Activated naive CD4-positive, alpha-beta T cell treated with anti-CD3 and anti-CD28 coated beads for 36 hours (primary cell): Measurements from ENCODE around the gene HPCAL1. TPM values are rescaled to one million over a fixed set of nuclear protein-coding genes. Genes with fewer than 3 reads are reported as not detected.

Source experiments
- CTCF ChIA-PET: fragments of 350-600 bp; sonication (Branson Sonifier 250); formaldehyde crosslinking; loops from one replicate; lab custom pipeline; 2021; ENCODE audit warnings: antibody characterized with exemption; lab: Charles Lee
- DNase-seq: peaks from one replicate; pipeline ENCODE4 v3.0.0-alpha.2; 2020
- H3K27ac Mint-ChIP-seq: one replicate; pipeline ENCODE4 v1.8.0; 2021; ENCODE audit warnings: mild to moderate bottlenecking, mixed read lengths
- H3K27me3 Mint-ChIP-seq: one replicate; pipeline ENCODE4 v1.8.0; 2021; ENCODE audit warnings: low read depth, mixed read lengths
- H3K36me3 Mint-ChIP-seq: one replicate; pipeline ENCODE4 v1.8.0; 2021; ENCODE audit warnings: low read depth, mixed read lengths
- H3K4me1 Mint-ChIP-seq: one replicate; pipeline ENCODE4 v1.8.0; 2021; ENCODE audit warnings: low read depth, mixed read lengths
- H3K4me3 Mint-ChIP-seq: one replicate; pipeline ENCODE4 v1.8.0; 2021; ENCODE audit warnings: mild to moderate bottlenecking, moderate library complexity, mixed read lengths
- H3K9me3 Mint-ChIP-seq: one replicate; pipeline ENCODE4 v1.8.0; 2021; ENCODE audit warnings: mixed read lengths
- intact Hi-C: fragments of 100-400 bp; cut with micrococcal nuclease; formaldehyde crosslinking; loops from one replicate; pipeline ENCODE4 v1.15.1; 2023
- total RNA-seq, 2 experiments: library from RNA; stranded (reverse); gene quantifications; one replicate each; pipeline ENCODE4 v1.2.3, GENCODE V29; 2021

Gene HPCAL1
- total RNA-seq, 2 experiments from 2014 or later, result 71.4 to 73.8 TPM

DNA sequence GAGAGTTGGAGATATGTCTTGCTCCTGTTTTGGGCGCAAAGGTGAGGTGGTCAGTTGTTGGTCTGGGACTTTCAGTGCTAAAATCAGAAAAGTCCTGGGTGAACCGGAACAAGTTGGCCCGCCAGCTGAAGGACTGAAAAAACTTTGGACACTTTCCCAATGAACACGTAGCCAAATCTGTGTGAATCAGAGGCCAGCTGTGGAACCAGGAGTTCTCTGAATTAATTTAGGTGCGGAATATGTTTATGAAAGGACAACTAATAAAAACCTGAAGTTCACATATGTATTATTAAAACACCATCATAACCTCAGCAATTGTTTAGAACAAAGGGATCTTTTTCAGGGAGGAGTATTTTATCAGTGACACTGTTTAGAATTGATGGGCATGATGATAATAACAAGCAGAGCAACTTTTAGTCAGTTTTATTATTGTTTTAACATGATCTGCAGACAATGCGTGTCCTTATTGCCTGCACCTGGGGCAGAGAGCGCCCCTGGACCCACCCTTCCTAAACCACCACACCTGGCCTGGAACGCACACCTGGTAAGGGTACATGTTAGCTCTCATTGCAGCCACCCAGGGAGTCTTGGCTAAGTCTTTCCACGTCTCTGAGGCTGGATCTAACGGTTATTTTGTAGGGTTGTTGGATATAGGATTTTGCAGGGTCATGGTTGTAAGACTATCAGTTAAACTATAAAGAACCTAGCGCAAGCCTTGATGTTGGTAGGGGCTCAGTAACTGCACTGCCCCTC, 155.3 kb downstream of the HPCAL1 start:
- no peak for DNase-seq
- Mint-ChIP-seq H3K9me3 (no peaks in the 10 kb centered on the region), H3K27ac (no peak overlapping the region), H3K4me3 (no peak overlapping the region), H3K36me3 (no peaks in the 10 kb centered on the region), H3K4me1 (peaks cover 3% of the 10 kb centered on the region), H3K27me3 (no peaks in the 10 kb centered on the region)
- CTCF ChIA-PET, result no interaction called here
- intact Hi-C loops, result no loop called here

DNA sequence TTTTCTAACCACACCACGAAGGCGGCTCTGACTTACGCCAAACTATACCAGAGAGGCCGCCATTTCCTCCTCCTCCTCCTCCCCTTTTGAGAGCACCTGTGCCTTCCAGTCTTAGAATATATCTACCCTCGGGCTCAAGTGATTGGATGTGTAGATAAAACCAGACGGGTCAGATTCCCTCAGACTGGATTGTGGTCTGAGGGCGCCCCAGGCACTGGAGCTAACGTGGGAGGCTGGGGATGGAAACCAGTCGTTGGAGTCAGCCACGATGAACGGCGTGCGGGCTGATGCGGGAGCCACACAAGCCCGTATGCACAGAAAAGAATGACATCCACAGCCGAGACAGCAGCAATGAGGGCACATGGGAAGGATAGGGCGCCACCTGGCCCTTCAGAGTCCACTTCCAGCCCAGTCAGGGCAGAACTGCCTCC, 157.7 kb downstream of the HPCAL1 start:
- CTCF ChIA-PET, result no interaction called here
- no peak overlapping the region for H3K27ac Mint-ChIP-seq
- intact Hi-C loops, result no loop called here

DNA sequence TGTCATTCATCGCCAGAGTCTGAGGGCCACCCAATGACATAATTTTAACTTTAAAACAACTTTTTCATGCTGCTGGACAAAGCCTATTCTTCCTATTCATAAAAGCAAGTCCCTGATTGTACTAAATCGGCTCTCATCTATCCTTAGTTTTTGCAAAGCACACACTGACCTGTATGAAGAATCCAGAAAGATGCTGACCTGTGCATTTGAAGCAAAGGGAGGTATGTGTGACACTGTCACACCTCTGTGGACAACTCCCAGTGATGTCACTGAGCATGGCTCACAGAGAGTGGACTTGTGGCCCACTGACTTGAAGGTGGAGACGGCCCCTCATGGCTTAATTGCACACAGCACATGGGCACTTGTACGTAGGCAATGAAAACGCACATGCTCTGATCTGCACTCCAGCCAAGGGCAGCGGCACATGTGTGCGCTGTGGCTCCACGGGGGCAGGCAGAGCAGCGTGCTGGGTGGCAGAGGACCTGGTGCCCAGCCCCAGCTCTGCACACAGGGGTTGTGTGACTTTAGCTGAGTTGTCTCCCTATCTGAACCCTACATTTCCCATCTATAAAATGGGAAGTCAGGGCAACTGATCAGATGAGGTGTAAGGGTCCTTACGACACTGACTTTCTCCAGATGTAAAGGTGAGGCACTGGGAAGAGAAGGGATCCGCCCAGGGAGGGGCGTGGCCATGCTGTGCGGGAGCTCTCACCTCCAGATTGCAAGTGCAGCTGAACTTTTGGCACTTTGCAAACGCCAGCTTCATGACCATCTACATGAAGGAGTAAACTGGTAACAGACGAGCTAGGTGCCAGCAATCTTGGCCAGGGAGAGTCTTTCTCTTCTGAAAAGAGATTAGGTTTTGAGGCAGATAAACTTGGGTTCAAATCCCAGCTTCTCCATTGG, 159.7 kb downstream of the HPCAL1 start:
- Mint-ChIP-seq H3K27me3 (no peaks in the 10 kb centered on the region), H3K4me3 (no peak overlapping the region), H3K36me3 (no peaks in the 10 kb centered on the region), H3K4me1 (no peaks in the 10 kb centered on the region), H3K27ac (no peak overlapping the region), H3K9me3 (no peaks in the 10 kb centered on the region)
- intact Hi-C loops, result no loop called here
- CTCF ChIA-PET, result interaction anchor here (0.5 kb wide), 1 partner anchor 12 kb away, joined by 5 read pairs; no protein-coding TSS in a partner anchor
- DNase-seq, result no peak

More for the DNA sequence above, 157.7 kb downstream of the HPCAL1 start:
- H3K27me3 Mint-ChIP-seq, result no peaks in the 10 kb centered on the region
- no peaks in the 10 kb centered on the region for H3K36me3 Mint-ChIP-seq
- no peaks in the 10 kb centered on the region for H3K4me1 Mint-ChIP-seq
- no peaks in the 10 kb centered on the region for H3K9me3 Mint-ChIP-seq
- H3K4me3 Mint-ChIP-seq, result no peak overlapping the region
- no peak for DNase-seq

DNA sequence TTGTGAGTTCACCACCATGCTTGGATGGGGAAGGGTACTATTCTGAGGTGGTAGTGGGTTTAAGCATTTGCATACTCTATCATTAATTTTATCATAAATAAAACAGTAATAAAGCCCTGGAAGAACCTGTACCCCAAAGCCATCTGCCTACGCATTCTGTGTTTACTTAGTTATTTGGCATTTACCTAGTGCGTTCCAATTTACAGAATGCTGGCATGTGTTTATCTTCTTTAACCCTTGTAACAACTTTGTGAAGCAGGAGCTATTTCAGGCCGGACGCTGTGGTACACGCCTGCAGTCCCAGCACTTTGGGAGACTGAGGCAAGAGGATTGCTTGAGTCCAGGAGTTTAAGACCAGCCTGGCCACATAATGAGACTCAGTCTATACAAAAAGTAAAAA, 163.2 kb downstream of the HPCAL1 start:
- DNase-seq, result no peak
- no peaks in the 10 kb centered on the region for H3K36me3 Mint-ChIP-seq
- no peaks in the 10 kb centered on the region for H3K27me3 Mint-ChIP-seq
- no peaks in the 10 kb centered on the region for H3K4me1 Mint-ChIP-seq
- no peak overlapping the region for H3K4me3 Mint-ChIP-seq
- intact Hi-C loops, result no loop called here
- H3K27ac Mint-ChIP-seq, result no peak overlapping the region
- H3K9me3 Mint-ChIP-seq, result no peaks in the 10 kb centered on the region
- CTCF ChIA-PET, result no interaction called here

DNA sequence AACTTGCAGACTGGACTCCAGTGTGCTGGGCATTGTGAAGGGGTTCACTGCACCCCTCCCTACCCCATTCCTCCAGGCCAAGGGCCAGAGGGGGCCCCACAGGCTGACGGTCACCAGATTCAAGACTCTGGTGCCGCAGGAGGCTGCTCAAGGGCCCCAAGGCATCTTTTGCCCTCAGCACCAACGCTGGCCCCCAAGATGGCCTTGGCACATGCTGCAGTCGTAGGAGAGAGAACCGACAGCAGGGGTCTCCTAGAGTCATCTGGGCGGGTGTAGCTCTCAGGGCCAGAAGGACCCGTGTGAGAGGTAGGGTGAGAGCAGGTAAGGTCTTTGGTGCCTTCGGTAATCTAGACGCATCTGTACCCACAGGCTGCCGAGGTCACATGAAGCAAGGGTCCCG, 164.1 kb downstream of the HPCAL1 start:
- Mint-ChIP-seq H3K9me3 (no peaks in the 10 kb centered on the region), H3K4me1 (no peaks in the 10 kb centered on the region), H3K4me3 (no peak overlapping the region), H3K27me3 (no peaks in the 10 kb centered on the region), H3K36me3 (no peaks in the 10 kb centered on the region), H3K27ac (no peak overlapping the region)
- intact Hi-C loops, result no loop called here
- DNase-seq, result no peak
- CTCF ChIA-PET, result no interaction called here

DNA sequence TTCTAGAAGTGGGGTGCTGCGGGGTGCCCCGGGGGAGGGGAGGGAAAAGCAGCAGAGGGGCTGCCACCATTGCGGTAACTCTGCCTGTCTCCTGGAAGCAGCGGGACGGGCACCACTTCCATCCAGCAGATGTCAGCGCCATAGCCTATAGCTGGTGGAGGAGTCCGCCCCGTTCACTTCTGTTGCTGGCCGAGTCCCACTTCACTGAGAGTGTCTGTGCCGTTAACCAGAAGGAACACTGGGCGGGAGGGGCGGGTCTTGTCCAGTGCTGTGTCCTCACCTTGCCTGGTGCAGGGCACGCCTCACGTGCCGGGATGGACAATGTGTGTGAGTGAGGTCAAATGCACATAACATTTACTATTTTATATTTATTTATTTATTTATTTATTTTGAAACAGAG, 164.7 kb downstream of the HPCAL1 start:
- Mint-ChIP-seq H3K27me3 (no peaks in the 10 kb centered on the region), H3K9me3 (no peaks in the 10 kb centered on the region), H3K4me3 (no peak overlapping the region), H3K4me1 (no peaks in the 10 kb centered on the region), H3K27ac (no peak overlapping the region), H3K36me3 (no peaks in the 10 kb centered on the region)
- intact Hi-C loops, result no loop called here
- CTCF ChIA-PET, result no interaction called here
- no peak for DNase-seq

DNA sequence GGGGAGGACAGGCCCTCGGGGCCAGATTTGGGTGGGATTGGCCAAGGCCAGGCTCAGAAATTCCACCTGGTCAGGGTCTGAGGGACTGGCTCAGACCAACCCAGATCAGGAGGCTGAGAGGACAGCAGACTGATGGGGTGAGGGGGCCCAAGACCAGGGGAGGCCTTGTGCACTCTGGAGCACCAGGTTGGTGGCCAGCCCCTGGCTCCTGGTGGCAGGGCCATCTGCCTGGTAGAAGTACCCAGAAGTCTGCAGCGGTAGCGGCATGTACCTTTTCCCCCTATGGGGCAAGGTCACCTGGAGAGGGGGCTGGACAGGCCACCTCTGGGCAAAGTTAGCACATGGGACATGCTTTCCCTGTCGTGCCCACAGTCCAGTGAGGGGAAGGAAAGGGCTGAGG, 166.6 kb downstream of the HPCAL1 start:
- Mint-ChIP-seq H3K36me3 (no peaks in the 10 kb centered on the region), H3K9me3 (no peaks in the 10 kb centered on the region), H3K4me3 (no peak overlapping the region), H3K27ac (no peak overlapping the region), H3K4me1 (no peaks in the 10 kb centered on the region), H3K27me3 (no peaks in the 10 kb centered on the region)
- CTCF ChIA-PET, result interaction anchor here (0.5 kb wide), 1 partner anchor 123 kb away, joined by 3 read pairs; no protein-coding TSS in a partner anchor
- intact Hi-C loops, result no loop called here
- no peak for DNase-seq

DNA sequence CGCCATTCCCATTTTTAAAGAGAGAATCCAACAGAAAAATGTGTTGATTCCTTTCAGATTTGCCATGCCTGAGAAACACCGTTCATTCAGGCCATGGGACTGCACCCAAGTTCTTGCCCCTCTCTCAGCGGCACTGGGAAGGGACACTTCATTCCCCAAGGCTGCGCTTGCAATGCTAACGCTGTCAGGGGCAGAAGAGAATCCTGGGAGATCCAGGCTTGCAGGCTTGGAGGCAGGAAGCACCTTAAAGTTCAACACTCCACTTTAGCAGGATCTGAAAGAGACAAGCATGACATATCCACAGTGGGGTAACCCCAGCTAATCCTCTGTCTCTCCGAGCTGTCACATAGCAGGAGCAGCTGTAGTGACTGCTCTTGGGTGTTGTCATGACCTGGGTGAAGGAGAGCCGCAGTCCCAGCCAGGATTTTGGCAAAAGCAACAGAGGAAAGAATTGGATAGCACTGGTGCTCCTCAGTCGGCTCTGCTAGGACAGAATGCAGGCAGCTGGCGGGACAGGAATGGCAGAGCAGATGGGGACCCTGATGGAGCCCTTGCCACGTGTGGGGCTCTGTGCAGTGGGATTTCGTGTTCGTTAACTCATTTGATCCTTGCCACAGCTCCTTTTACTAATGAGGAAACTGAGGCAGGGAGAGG, 167.4 kb downstream of the HPCAL1 start:
- H3K27me3 Mint-ChIP-seq, result no peaks in the 10 kb centered on the region
- CTCF ChIA-PET, result no interaction called here
- intact Hi-C loops, result no loop called here
- H3K27ac Mint-ChIP-seq, result no peak overlapping the region
- H3K9me3 Mint-ChIP-seq, result no peaks in the 10 kb centered on the region
- H3K4me3 Mint-ChIP-seq, result no peak overlapping the region
- H3K4me1 Mint-ChIP-seq, result no peaks in the 10 kb centered on the region
- H3K36me3 Mint-ChIP-seq, result no peaks in the 10 kb centered on the region
- no peak for DNase-seq

DNA sequence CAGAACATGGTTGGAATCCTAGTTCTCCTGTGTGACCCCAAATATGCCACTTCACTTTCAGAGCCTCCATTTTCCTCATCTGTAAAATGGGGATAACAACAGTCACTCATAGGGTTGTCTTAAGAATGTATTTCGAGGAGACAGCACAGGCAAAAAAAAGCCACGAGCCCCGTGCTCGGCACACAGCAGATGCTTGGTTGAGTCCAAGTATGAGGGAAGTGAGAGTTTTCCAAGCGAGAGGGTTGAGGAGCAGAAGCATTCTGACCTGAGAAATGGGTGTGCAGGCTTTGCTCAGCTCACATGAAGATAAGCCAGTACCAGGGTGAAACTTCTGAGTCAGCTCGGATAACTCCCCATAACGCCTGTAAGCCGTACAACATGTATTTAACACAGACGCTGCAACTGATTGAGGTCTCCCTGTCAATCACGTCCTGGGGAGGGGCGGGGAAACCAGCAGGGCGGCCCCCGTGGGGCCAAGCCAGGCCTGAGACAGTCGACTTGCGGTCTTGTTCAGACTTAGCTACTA, 168.4 kb downstream of the HPCAL1 start:
- intact Hi-C loops, result no loop called here
- DNase-seq, result no peak
- Mint-ChIP-seq H3K27ac (no peak overlapping the region), H3K9me3 (no peaks in the 10 kb centered on the region), H3K27me3 (no peaks in the 10 kb centered on the region), H3K4me3 (no peak overlapping the region), H3K4me1 (no peaks in the 10 kb centered on the region), H3K36me3 (no peaks in the 10 kb centered on the region)
- CTCF ChIA-PET, result no interaction called here

DNA sequence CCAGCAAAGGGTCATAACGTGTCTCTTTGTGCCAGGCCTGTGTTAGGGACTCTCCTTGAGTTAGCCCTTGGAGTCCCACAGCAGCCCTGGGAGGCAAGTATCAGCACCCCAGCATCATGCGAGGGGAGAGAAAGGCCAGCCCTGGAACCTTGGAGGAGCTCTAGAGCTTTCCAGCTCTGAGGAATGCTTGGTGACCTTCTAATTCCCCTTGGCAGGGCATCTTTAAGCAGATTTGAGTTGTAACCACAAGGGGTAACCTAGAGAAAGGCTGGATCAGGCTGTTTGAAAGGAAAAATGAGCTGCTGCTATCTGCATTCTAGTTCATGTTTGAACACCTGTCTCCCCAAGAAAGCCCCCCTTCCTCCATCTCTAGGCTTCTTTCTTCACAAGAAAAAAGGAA, 169.3 kb downstream of the HPCAL1 start:
- Mint-ChIP-seq H3K4me3 (no peak overlapping the region), H3K4me1 (peaks cover 2% of the 10 kb centered on the region), H3K27ac (no peak overlapping the region), H3K9me3 (no peaks in the 10 kb centered on the region), H3K36me3 (no peaks in the 10 kb centered on the region), H3K27me3 (no peaks in the 10 kb centered on the region)
- intact Hi-C loops, result no loop called here
- CTCF ChIA-PET, result no interaction called here
- no peak for DNase-seq

DNA sequence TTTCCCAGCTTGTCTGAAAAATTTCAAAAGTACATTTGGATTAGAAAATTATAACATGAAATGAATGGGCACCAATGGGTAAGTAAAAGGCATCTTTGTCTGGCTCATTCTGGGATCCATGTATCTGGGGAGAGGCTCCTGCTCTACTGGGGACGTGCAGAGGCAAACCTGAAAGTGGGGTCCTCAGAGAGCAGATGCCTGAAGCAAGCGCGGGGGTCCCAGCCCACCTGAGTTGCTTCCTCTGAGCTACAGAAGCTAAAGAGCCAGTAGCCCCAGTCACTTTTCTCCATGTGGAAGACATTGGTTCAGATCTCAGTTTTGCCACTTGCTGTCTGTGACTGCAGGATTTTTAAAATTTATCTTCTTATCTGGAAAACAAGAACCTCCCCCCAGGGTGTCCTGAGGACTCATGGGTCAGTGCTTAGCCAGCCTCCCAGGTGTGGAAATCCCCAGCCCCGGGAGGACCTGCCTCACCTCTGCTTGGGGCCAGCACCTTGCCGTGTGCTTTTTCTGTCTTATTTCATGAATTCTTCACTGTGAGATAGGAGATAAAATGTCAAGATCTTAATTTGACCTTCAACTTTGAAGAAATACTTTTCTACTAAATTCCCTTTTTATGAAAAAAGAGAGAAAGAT, 170.5 kb downstream of the HPCAL1 start:
- no peaks in the 10 kb centered on the region for H3K36me3 Mint-ChIP-seq
- no peak overlapping the region for H3K4me3 Mint-ChIP-seq

DNA sequence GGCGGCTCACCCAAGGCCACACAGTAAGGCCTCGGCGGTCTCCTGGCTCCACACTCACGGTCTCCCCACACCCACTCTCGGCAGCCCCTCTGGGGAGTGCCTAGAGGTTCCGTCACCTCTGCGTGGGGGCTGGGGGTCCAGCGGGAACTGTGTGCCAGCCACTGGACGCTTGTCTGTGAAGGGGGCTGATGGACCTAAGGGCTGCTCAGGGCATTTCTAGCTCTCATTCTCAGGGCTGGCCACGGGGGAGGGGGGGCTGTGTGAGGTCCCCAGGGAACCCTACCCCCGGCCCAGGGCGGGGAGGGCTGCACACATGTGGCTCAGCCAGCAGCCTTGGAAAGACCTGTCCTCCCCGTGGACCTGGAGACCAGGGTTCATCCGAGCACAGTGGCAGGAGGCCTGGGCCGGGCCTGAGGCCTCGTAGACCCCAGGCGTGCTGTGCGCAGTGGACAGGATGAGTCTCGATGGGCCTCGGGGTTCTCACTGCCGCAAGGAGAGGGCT, 172.6 kb downstream of the HPCAL1 start:
- CTCF ChIA-PET, result no interaction called here
- DNase-seq, result no peak
- Mint-ChIP-seq H3K27me3 (no peaks in the 10 kb centered on the region), H3K27ac (no peak overlapping the region), H3K4me1 (peaks cover 12% of the 10 kb centered on the region), H3K9me3 (no peaks in the 10 kb centered on the region), H3K36me3 (no peaks in the 10 kb centered on the region), H3K4me3 (no peak overlapping the region)
- intact Hi-C loops, result no loop called here

More for the DNA sequence above, 170.5 kb downstream of the HPCAL1 start:
- H3K27me3 Mint-ChIP-seq, result no peaks in the 10 kb centered on the region
- peaks cover 12% of the 10 kb centered on the region for H3K4me1 Mint-ChIP-seq
- no peak for DNase-seq
- intact Hi-C loops, result no loop called here
- no peak overlapping the region for H3K27ac Mint-ChIP-seq
- H3K9me3 Mint-ChIP-seq, result no peaks in the 10 kb centered on the region
- CTCF ChIA-PET, result no interaction called here
